GM23338 (cell line): ENCODE results near the gene GRM5.

Experiments used
- CREB1 ChIP-seq: fragments of 250-450 bp; sonication (Bioruptor Pico); IDR thresholded peaks from 2 replicates; pipeline ENCODE4 v1.5.0; 2020; ENCODE audit warnings: low read depth, mild to moderate bottlenecking, moderate library complexity
- EZH2 ChIP-seq: fragments of 200-600 bp; sonication (generic); IDR thresholded peaks from one replicate; pipeline ENCODE4 v1.8.0; 2017; ENCODE audit warnings: antibody characterized with exemption, mild to moderate bottlenecking, low read depth; ENCODE audit not compliant: unreplicated experiment
- EZH2phosphoT487 ChIP-seq: fragments of 200-600 bp; sonication (generic); IDR thresholded peaks from one replicate; pipeline ENCODE4 v1.8.1; 2018; ENCODE audit warnings: antibody characterized with exemption; ENCODE audit not compliant: unreplicated experiment
- JUNB ChIP-seq: IDR thresholded peaks from one replicate; pipeline ENCODE4 v1.6.1; 2016; ENCODE audit warnings: antibody characterized with exemption; ENCODE audit not compliant: unreplicated experiment
- NANOG ChIP-seq: IDR thresholded peaks from 2 replicates; pipeline ENCODE4 v1.6.1; 2016; ENCODE audit warnings: antibody characterized with exemption, borderline replicate concordance
- POLR2AphosphoS5 ChIP-seq: IDR thresholded peaks from 2 replicates; pipeline ENCODE4 v1.6.1; 2016; ENCODE audit warnings: antibody characterized with exemption, low read depth
- STAT1 ChIP-seq: IDR thresholded peaks from one replicate; pipeline ENCODE4 v1.6.1; 2016; ENCODE audit warnings: antibody characterized with exemption; ENCODE audit not compliant: unreplicated experiment
- TF ChIP-seq, protein P1 (sequence below), 2 experiments: fragments of 200-600 bp in 1 of 2; sonication (generic) in 1 of 2; conservative IDR thresholded peaks; 2 replicates each; pipeline versions ENCODE4 v1.5.1 to v1.6.1; 2016 to 2017; ENCODE audit warnings: antibody characterized with exemption in 2 of 2, low read depth in 2 of 2, mild to moderate bottlenecking in 2 of 2, moderate library complexity in 1 of 2
- TF ChIP-seq, protein P2 (sequence below): IDR thresholded peaks from one replicate; pipeline ENCODE4 v1.6.1; 2018; ENCODE audit warnings: antibody characterized with exemption; ENCODE audit not compliant: unreplicated experiment
- TF ChIP-seq, protein P3 (sequence below): IDR thresholded peaks from 2 replicates; pipeline ENCODE4 v1.6.1; 2016; ENCODE audit warnings: antibody characterized with exemption

DNA sequence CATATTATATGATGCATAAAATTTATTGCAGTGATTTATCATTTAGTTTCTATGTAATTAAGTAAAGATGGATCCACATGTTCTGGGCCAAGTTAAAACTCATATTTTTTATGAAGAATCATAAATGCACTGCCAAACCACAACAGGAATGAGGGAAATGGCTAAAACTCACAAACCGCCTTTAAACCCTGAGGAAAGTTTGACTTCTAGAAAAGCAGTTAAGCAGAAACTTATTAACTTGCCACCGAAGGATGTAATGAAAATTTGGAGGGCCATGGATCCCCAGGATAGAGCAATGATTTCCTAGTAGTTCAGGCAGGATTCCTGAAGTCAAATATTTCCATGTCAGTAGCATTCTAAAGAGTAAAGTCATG lies 510.0 kb downstream of the GRM5 start:
- TF ChIP-seq, protein P1, sequence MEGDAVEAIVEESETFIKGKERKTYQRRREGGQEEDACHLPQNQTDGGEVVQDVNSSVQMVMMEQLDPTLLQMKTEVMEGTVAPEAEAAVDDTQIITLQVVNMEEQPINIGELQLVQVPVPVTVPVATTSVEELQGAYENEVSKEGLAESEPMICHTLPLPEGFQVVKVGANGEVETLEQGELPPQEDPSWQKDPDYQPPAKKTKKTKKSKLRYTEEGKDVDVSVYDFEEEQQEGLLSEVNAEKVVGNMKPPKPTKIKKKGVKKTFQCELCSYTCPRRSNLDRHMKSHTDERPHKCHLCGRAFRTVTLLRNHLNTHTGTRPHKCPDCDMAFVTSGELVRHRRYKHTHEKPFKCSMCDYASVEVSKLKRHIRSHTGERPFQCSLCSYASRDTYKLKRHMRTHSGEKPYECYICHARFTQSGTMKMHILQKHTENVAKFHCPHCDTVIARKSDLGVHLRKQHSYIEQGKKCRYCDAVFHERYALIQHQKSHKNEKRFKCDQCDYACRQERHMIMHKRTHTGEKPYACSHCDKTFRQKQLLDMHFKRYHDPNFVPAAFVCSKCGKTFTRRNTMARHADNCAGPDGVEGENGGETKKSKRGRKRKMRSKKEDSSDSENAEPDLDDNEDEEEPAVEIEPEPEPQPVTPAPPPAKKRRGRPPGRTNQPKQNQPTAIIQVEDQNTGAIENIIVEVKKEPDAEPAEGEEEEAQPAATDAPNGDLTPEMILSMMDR (conservative IDR thresholded peaks at IDR 0.05; ENCODE audit: low read depth in 2 of 2): no peak
- TF ChIP-seq, protein P2, sequence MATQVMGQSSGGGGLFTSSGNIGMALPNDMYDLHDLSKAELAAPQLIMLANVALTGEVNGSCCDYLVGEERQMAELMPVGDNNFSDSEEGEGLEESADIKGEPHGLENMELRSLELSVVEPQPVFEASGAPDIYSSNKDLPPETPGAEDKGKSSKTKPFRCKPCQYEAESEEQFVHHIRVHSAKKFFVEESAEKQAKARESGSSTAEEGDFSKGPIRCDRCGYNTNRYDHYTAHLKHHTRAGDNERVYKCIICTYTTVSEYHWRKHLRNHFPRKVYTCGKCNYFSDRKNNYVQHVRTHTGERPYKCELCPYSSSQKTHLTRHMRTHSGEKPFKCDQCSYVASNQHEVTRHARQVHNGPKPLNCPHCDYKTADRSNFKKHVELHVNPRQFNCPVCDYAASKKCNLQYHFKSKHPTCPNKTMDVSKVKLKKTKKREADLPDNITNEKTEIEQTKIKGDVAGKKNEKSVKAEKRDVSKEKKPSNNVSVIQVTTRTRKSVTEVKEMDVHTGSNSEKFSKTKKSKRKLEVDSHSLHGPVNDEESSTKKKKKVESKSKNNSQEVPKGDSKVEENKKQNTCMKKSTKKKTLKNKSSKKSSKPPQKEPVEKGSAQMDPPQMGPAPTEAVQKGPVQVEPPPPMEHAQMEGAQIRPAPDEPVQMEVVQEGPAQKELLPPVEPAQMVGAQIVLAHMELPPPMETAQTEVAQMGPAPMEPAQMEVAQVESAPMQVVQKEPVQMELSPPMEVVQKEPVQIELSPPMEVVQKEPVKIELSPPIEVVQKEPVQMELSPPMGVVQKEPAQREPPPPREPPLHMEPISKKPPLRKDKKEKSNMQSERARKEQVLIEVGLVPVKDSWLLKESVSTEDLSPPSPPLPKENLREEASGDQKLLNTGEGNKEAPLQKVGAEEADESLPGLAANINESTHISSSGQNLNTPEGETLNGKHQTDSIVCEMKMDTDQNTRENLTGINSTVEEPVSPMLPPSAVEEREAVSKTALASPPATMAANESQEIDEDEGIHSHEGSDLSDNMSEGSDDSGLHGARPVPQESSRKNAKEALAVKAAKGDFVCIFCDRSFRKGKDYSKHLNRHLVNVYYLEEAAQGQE: no peak
- TF ChIP-seq EZH2 (no peak), POLR2AphosphoS5 (no peak), STAT1 (no peak), CREB1 (CRISPR knock-in tag) (no peak), EZH2phosphoT487 (no peak), JUNB (no peak), NANOG (no peak)
- TF ChIP-seq, protein P3, sequence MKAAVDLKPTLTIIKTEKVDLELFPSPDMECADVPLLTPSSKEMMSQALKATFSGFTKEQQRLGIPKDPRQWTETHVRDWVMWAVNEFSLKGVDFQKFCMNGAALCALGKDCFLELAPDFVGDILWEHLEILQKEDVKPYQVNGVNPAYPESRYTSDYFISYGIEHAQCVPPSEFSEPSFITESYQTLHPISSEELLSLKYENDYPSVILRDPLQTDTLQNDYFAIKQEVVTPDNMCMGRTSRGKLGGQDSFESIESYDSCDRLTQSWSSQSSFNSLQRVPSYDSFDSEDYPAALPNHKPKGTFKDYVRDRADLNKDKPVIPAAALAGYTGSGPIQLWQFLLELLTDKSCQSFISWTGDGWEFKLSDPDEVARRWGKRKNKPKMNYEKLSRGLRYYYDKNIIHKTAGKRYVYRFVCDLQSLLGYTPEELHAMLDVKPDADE: no peak
